ENCODE measurements around the gene MCM5.
"Not testable (repeated sequence)": the region's sequence is repeated elsewhere in the genome, so short reads cannot be mapped to it uniquely, and the experiment has no call there.

MCM5 gene

DNA sequence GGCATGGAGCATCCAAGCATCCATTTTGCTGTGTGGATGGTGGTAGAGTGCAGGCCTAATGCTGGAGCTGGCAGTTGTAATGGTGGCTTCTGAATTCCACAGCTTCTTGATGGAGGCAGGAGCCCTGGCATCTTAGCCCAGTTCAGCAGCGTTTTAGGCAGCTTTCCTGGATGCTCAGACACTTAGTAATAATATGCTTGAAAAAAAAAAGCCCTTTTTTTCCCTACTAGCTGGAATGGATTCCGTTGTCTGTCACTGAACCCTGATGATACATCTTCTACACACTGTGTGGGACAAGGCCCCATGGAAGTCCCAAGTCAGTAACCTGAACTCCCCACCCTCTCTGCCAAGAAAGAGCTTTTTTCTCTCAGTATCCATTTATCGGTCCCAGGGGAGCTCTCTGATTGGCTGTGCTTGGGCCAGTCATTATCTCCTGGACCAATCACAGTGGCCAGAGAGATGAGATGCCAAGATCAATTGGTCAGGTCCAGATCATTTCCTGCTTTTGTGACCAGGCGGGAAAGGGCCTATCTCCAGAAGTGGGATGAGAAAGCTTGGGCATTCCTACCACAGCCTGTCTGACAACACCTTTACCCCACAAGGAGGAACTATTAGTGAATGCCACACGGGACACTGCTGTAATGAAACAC lies 34.2 kb downstream of the MCM5 start:
- Histone ChIP-seq H3K9me3 (ENCODE audit: insufficient read depth, low read length) (peaks cover 30% of the 10 kb centered on the region; the same call in 1 of the 2 replicates), H3K4me1 (ENCODE audit: insufficient read depth, insufficient read length) (no peaks in the 10 kb centered on the region), H3K27me3 (ENCODE audit: insufficient read depth, insufficient read length) (no peaks in the 10 kb centered on the region), H3K36me3 (ENCODE audit: insufficient read depth, insufficient read length, low read length) (peaks cover 40% of the 10 kb centered on the region), H3K4me3 (ENCODE audit: insufficient read length, low read depth) (no peak overlapping the region), H3K9ac (ENCODE audit: insufficient read length, low read depth) (no peak overlapping the region)
- TF ChIP-seq YY1 (IDR thresholded peaks at IDR 0.05; ENCODE audit: insufficient read depth, insufficient read length) = no peak
- TF ChIP-seq SUZ12 (IDR thresholded peaks at IDR 0.05; ENCODE audit: extremely low read depth, insufficient read depth, insufficient read length) = no peak
- DNase-seq (ENCODE audit: low read depth, low spot score) = no peak

DNA sequence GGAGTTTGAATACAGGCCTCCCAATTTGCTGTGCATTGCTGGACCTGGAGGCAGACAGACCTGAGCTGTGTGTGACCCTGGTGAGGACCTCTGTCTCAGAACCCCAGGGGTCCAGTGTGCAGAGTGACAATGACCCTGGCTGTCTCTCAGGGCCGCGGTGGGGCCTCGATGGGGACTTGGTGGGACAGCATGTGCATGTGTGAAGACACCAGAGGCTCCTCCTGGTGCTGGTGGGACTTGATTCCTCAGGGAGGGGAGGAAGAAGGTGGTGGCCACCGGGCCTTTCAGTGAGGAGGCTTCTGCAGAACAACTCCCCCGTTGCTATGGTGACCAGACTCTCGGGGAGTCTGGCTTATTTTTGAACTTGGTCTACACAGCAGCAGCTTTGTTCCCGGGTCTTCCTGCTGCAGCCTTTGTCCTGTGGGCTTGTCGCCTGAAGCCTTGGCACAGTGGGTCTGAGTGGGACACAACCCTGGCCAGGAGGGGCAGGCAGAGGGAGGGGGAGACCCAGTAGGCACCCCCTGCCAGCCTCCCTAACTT lies 35.3 kb downstream of the MCM5 start:
- Histone ChIP-seq H3K9ac (ENCODE audit: insufficient read length, low read depth) (no peak overlapping the region), H3K4me3 (ENCODE audit: insufficient read length, low read depth) (no peak overlapping the region), H3K27me3 (ENCODE audit: insufficient read depth, insufficient read length) (no peaks in the 10 kb centered on the region), H3K4me1 (ENCODE audit: insufficient read depth, insufficient read length) (no peaks in the 10 kb centered on the region), H3K36me3 (ENCODE audit: insufficient read depth, insufficient read length, low read length) (peaks cover 37% of the 10 kb centered on the region), H3K9me3 (ENCODE audit: insufficient read depth, low read length) (peaks cover 30% of the 10 kb centered on the region; the same call in 1 of the 2 replicates)
- DNase-seq (ENCODE audit: low read depth, low spot score) = no peak
- TF ChIP-seq ZNF274 (IDR thresholded peaks at IDR 0.05; ENCODE audit: low read depth, low read length) (no peak), YY1 (IDR thresholded peaks at IDR 0.05; ENCODE audit: insufficient read depth, insufficient read length) (no peak), SUZ12 (IDR thresholded peaks at IDR 0.05; ENCODE audit: extremely low read depth, insufficient read depth, insufficient read length) (no peak)

DNA sequence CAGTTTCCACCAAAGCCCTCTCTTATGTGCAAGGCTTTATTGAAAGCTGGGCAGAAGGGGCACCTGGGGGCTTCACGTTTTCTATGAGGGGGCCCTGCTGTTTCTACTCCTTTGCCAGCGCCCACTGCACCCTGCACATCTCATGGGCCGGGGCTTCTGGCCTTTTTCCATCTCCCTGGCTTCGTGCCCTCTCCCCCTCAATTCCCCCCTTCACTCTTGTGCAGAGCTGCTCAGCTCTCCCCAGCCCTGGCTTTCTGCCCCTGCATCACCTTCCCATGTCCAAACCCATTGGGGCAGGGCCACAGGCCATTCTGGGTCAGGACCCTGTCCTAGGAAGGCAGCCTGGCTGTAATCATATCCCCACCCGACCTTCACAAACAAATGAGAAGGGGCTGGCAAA lies 36.5 kb downstream of the MCM5 start:
- H3K27me3 ChIP-seq (ENCODE audit: insufficient read depth, insufficient read length) = no peaks in the 10 kb centered on the region
- H3K4me3 ChIP-seq (ENCODE audit: insufficient read length, low read depth) = no peak overlapping the region
- no peaks in the 10 kb centered on the region for H3K4me1 ChIP-seq (ENCODE audit: insufficient read depth, insufficient read length)
- TF ChIP-seq ZNF274 (IDR thresholded peaks at IDR 0.05; ENCODE audit: low read depth, low read length) (no peak), SUZ12 (IDR thresholded peaks at IDR 0.05; ENCODE audit: extremely low read depth, insufficient read depth, insufficient read length) (no peak), YY1 (IDR thresholded peaks at IDR 0.05; ENCODE audit: insufficient read depth, insufficient read length) (no peak)
- peaks cover 29% of the 10 kb centered on the region; the same call in 1 of the 2 replicates for H3K9me3 ChIP-seq (ENCODE audit: insufficient read depth, low read length)
- peaks cover 32% of the 10 kb centered on the region for H3K36me3 ChIP-seq (ENCODE audit: insufficient read depth, insufficient read length, low read length)
- H3K9ac ChIP-seq (ENCODE audit: insufficient read length, low read depth) = no peak overlapping the region
- no peak for DNase-seq (ENCODE audit: low read depth, low spot score)

DNA sequence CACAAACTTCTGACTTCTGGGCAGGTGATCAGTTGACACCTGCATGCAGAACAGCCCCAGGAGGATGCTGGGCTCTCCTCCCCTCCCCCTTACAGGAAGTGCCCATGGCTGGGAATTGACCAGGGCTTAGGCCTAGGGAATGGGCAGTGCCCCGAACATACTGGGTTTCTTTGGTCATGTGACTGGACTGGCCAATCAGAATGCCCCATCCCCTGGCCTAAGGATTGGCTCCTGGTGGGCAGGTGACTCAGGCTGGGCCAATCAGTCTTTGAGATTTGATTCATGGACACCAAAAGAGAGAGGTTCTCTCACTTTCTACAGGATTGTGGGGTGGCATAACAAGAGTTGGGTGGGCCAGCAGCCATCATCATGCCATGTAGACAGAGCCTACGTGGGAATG lies 37.1 kb downstream of the MCM5 start:
- Histone ChIP-seq H3K9ac (ENCODE audit: insufficient read length, low read depth) (no peak overlapping the region), H3K4me1 (ENCODE audit: insufficient read depth, insufficient read length) (no peaks in the 10 kb centered on the region), H3K36me3 (ENCODE audit: insufficient read depth, insufficient read length, low read length) (peaks cover 26% of the 10 kb centered on the region), H3K27me3 (ENCODE audit: insufficient read depth, insufficient read length) (no peaks in the 10 kb centered on the region), H3K4me3 (ENCODE audit: insufficient read length, low read depth) (no peak overlapping the region), H3K9me3 (ENCODE audit: insufficient read depth, low read length) (peaks cover 23% of the 10 kb centered on the region; the same call in 1 of the 2 replicates)
- TF ChIP-seq ZNF274 (IDR thresholded peaks at IDR 0.05; ENCODE audit: low read depth, low read length) (no peak), SUZ12 (IDR thresholded peaks at IDR 0.05; ENCODE audit: extremely low read depth, insufficient read depth, insufficient read length) (no peak), YY1 (IDR thresholded peaks at IDR 0.05; ENCODE audit: insufficient read depth, insufficient read length) (no peak)
- no peak for DNase-seq (ENCODE audit: low read depth, low spot score)

DNA sequence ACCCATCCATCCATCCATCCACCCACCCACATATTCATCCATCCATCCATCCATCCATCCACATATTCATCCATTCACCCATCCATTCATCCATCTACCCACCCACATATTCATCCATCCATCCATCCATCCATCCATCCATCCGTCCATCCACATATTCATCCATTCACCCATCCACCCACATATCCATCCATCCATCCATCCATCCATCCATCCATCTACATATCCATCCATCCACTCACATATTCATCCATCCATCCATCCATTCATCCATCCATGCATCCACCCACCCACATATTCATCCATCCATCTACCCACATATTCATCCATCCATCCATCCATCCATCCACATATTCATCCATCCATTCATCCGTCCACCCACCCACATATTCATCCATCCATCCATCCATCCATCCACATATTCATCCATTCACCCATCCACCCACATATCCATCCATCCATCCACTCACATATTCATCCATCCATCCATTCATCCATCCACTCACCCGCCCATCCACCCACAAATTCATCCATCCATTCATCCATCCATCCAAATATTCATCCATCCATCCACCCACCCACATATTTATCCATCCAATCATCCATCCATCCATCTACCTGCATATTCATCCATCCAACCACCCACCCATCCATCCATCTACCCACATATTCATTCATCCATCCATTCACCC lies 38.9 kb downstream of the MCM5 start:
- not testable (repeated sequence) for H3K9ac ChIP-seq (ENCODE audit: insufficient read length, low read depth); H3K4me1 ChIP-seq (ENCODE audit: insufficient read depth, insufficient read length); H3K9me3 ChIP-seq (ENCODE audit: insufficient read depth, low read length); DNase-seq (ENCODE audit: low read depth, low spot score); H3K27me3 ChIP-seq (ENCODE audit: insufficient read depth, insufficient read length); H3K4me3 ChIP-seq (ENCODE audit: insufficient read length, low read depth); H3K36me3 ChIP-seq (ENCODE audit: insufficient read depth, insufficient read length, low read length)

DNA sequence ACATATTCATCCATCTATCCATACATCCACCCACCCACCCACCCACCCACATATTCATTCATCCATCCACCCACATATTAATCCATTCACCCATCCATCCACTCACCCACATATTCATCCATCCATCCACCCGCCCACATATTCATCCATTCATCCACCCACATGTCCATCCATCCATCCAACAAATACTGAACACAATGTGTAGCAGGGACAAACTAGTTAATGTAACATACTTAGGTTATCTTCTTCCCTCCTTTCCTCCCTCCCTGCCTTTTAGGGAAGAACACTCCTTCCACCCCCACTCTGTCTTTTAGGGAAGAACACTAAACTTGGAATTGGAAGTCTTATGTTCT lies 39.4 kb downstream of the MCM5 start:
- Histone ChIP-seq H3K27me3 (ENCODE audit: insufficient read depth, insufficient read length) (no peaks in the 10 kb centered on the region), H3K4me1 (ENCODE audit: insufficient read depth, insufficient read length) (no peaks in the 10 kb centered on the region), H3K9me3 (ENCODE audit: insufficient read depth, low read length) (no peaks in the 10 kb centered on the region), H3K9ac (ENCODE audit: insufficient read length, low read depth) (no peak overlapping the region), H3K4me3 (ENCODE audit: insufficient read length, low read depth) (no peak overlapping the region), H3K36me3 (ENCODE audit: insufficient read depth, insufficient read length, low read length) (peaks cover 3% of the 10 kb centered on the region)
- DNase-seq (ENCODE audit: low read depth, low spot score) = no peak
- TF ChIP-seq SUZ12 (IDR thresholded peaks at IDR 0.05; ENCODE audit: extremely low read depth, insufficient read depth, insufficient read length) (no peak), YY1 (IDR thresholded peaks at IDR 0.05; ENCODE audit: insufficient read depth, insufficient read length) (no peak), ZNF274 (IDR thresholded peaks at IDR 0.05; ENCODE audit: low read depth, low read length) (no peak)

DNA sequence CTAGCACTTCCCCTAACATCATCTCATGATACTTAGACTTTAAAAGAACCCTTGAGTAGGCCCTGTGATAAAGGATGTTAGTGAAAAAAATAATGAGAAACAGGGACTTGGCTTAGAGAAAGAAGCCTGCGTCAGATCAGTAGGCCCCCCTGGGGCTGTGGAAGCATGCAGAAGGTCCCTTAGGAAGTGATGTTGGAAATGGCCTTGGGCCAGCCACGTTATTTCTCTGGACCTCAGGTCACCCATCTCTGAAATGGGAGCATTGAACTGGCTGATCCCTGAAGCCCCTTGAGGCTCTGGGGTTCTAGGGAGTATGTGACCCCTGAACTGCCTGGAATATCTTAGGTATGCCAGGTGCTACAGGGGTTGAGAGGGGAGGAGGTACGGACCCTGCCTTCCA lies 40.2 kb downstream of the MCM5 start:
- TF ChIP-seq YY1 (IDR thresholded peaks at IDR 0.05; ENCODE audit: insufficient read depth, insufficient read length) (no peak), SUZ12 (IDR thresholded peaks at IDR 0.05; ENCODE audit: extremely low read depth, insufficient read depth, insufficient read length) (no peak), ZNF274 (IDR thresholded peaks at IDR 0.05; ENCODE audit: low read depth, low read length) (no peak)

More for the DNA sequence above, 40.2 kb downstream of the MCM5 start:
- Histone ChIP-seq H3K36me3 (ENCODE audit: insufficient read depth, insufficient read length, low read length) (no peaks in the 10 kb centered on the region), H3K4me3 (ENCODE audit: insufficient read length, low read depth) (no peak overlapping the region), H3K4me1 (ENCODE audit: insufficient read depth, insufficient read length) (no peaks in the 10 kb centered on the region), H3K27me3 (ENCODE audit: insufficient read depth, insufficient read length) (no peaks in the 10 kb centered on the region), H3K9me3 (ENCODE audit: insufficient read depth, low read length) (no peaks in the 10 kb centered on the region), H3K9ac (ENCODE audit: insufficient read length, low read depth) (no peak overlapping the region)
- DNase-seq (ENCODE audit: low read depth, low spot score) = no peak
